CD4-positive, CD25-positive, alpha-beta regulatory T cell (primary cell): ENCODE results near the gene AFAP1L1. TPM values are rescaled to one million over a fixed set of nuclear protein-coding genes. Genes with fewer than 3 reads are reported as not detected.

Experiments
- ATAC-seq, 2 donors: fragments of 150-1000 bp; cut with Tn5 transposase; one replicate each; pipeline ENCODE4 v1.10.0; 2021; ENCODE audit warnings: low read depth in 2 of 2, moderate number of reproducible peaks in 2 of 2, moderate library complexity in 1 of 2
- DNase-seq, 3 donors: peaks; one replicate each; pipeline versions ENCODE4 v3.0.0 to v3.0.0-alpha.2; 2012 to 2022; ENCODE audit warnings: mixed read lengths in 1 of 3
- H3K27ac ChIP-seq: one replicate; pipeline ENCODE4 v1.7.0; 2013; ENCODE audit warnings: mild to moderate bottlenecking, low read length; ENCODE audit not compliant: insufficient read depth, poor library complexity, severe bottlenecking
- H3K27me3 ChIP-seq: one replicate; pipeline ENCODE4 v1.7.0; 2013; ENCODE audit warnings: low read length; ENCODE audit not compliant: control insufficient read depth, insufficient read depth
- H3K36me3 ChIP-seq: one replicate; pipeline ENCODE4 v1.7.0; 2013; ENCODE audit warnings: mild to moderate bottlenecking, low read length, moderate library complexity; ENCODE audit not compliant: control insufficient read depth, insufficient read depth
- H3K4me1 ChIP-seq: 2 replicates; pipeline ENCODE4 v1.7.0; 2013; ENCODE audit warnings: mild to moderate bottlenecking, low read length; ENCODE audit not compliant: insufficient read depth, control insufficient read depth, poor library complexity, severe bottlenecking
- H3K4me3 ChIP-seq: one replicate; pipeline ENCODE4 v1.7.0; 2013; ENCODE audit warnings: low read depth, mild to moderate bottlenecking, low read length, moderate library complexity
- H3K9me3 ChIP-seq, 2 experiments: 1 replicate in 1 of 2; 2 replicates in 1 of 2; pipeline ENCODE4 v1.7.0; 2013; ENCODE audit warnings: low read length in 2 of 2, mild to moderate bottlenecking in 1 of 2, moderate library complexity in 1 of 2; ENCODE audit not compliant: control insufficient read depth in 2 of 2
- H3K27ac Mint-ChIP-seq, 3 donors: one replicate each; pipeline ENCODE4 v1.8.0; 2020 to 2022; ENCODE audit warnings: mild to moderate bottlenecking in 3 of 3, mixed read lengths in 3 of 3, moderate library complexity in 2 of 3
- H3K27me3 Mint-ChIP-seq: one replicate; pipeline ENCODE4 v1.8.0; 2022; ENCODE audit warnings: mild to moderate bottlenecking, mixed read lengths
- H3K36me3 Mint-ChIP-seq: one replicate; pipeline ENCODE4 v1.8.0; 2020; ENCODE audit warnings: mixed read lengths
- H3K4me1 Mint-ChIP-seq, 4 donors: one replicate each; pipeline ENCODE4 v1.8.0; 2020 to 2022; ENCODE audit warnings: mixed read lengths in 4 of 4, mild to moderate bottlenecking in 1 of 4
- H3K4me3 Mint-ChIP-seq, 4 donors: one replicate each; pipeline ENCODE4 v1.8.0; 2020 to 2022; ENCODE audit warnings: mild to moderate bottlenecking in 4 of 4, mixed read lengths in 4 of 4, moderate library complexity in 3 of 4
- H3K9me3 Mint-ChIP-seq, 7 donors: one replicate each; pipeline ENCODE4 v1.8.0; 2020 to 2022; ENCODE audit warnings: mixed read lengths in 7 of 7, mild to moderate bottlenecking in 3 of 7, moderate library complexity in 2 of 7
- polyA plus RNA-seq, 4 donors: library from polyadenylated mRNA; unstranded; fragments of 300-500 nt; fragmentation: Illumina TruSeq; gene quantifications; one replicate each; pipeline ENCODE4 v1.2.3, GENCODE V29; 2021
- total RNA-seq: library from RNA; stranded (reverse); gene quantifications from one replicate; pipeline ENCODE4 v1.2.3, GENCODE V29; 2022

AFAP1L1 gene
- total and polyA plus RNA-seq, 5 donors from 2014 or later = 0.14 TPM; not detected in 4

- Histone ChIP-seq H3K36me3 (no peaks in the 10 kb centered on the region), H3K4me3 (no peak overlapping the region), H3K9me3 (no peaks in the 10 kb centered on the region), H3K27me3 (peaks cover 16% of the 10 kb centered on the region), H3K4me1 (peaks cover 24% of the 10 kb centered on the region), H3K27ac (no peak overlapping the region)
- H3K36me3 Mint-ChIP-seq = no peaks in the 10 kb centered on the region
- peaks cover 9% of the 10 kb centered on the region for H3K27me3 Mint-ChIP-seq
- DNase-seq (no peak), ATAC-seq (no peak)
- H3K4me3 Mint-ChIP-seq = no peak overlapping the region
- H3K9me3 Mint-ChIP-seq = peaks cover 0 to 2% (median 0%) of the 10 kb centered on the region in 7 donors
- no peak overlapping the region for H3K27ac Mint-ChIP-seq
- H3K4me1 Mint-ChIP-seq = peaks cover 6 to 24% (median 15%) of the 10 kb centered on the region in 4 donors
Measured at GRCh38 chr5:149235841-149236240, 35.8 kb upstream of the AFAP1L1 start.

- no peaks in the 10 kb centered on the region for H3K9me3 ChIP-seq
- no peak overlapping the region for H3K4me3 ChIP-seq
- H3K36me3 ChIP-seq = no peaks in the 10 kb centered on the region
- peaks cover 29% of the 10 kb centered on the region for H3K4me1 ChIP-seq
- H3K4me1 Mint-ChIP-seq = peaks cover 8 to 36% (median 19%) of the 10 kb centered on the region in 4 donors
- peak overlapping the region in 1 of 3 donors; percentile 92 for H3K27ac Mint-ChIP-seq
- no peak overlapping the region for H3K27ac ChIP-seq
- no peak overlapping the region for H3K4me3 Mint-ChIP-seq
- H3K27me3 ChIP-seq = peaks cover 16% of the 10 kb centered on the region
- H3K27me3 Mint-ChIP-seq = peaks cover 9% of the 10 kb centered on the region
- ATAC-seq (no peak), DNase-seq (no peak)
- H3K9me3 Mint-ChIP-seq = peaks cover 0 to 4% (median 0%) of the 10 kb centered on the region in 7 donors
- H3K36me3 Mint-ChIP-seq = no peaks in the 10 kb centered on the region
Measured at GRCh38 chr5:149237662-149238061, 34.0 kb upstream of the AFAP1L1 start.

- H3K9me3 ChIP-seq = no peaks in the 10 kb centered on the region
- H3K27me3 Mint-ChIP-seq = peaks cover 9% of the 10 kb centered on the region
- peaks cover 32% of the 10 kb centered on the region for H3K4me1 ChIP-seq
- H3K36me3 Mint-ChIP-seq = no peaks in the 10 kb centered on the region
- H3K4me3 ChIP-seq = no peak overlapping the region
- H3K27ac ChIP-seq = no peak overlapping the region
- peaks cover 9% of the 10 kb centered on the region for H3K27me3 ChIP-seq
- H3K4me1 Mint-ChIP-seq = peaks cover 5 to 41% (median 17%) of the 10 kb centered on the region in 4 donors
- DNase-seq = no peak
- peak overlapping the region in 1 of 4 donors; percentile 34 for H3K4me3 Mint-ChIP-seq
- peak overlapping the region; percentile 84 to 92 (median 87) for H3K27ac Mint-ChIP-seq
- ATAC-seq = no peak
- H3K9me3 Mint-ChIP-seq = peaks cover 0 to 2% (median 0%) of the 10 kb centered on the region in 7 donors
- H3K36me3 ChIP-seq = no peaks in the 10 kb centered on the region
Measured at GRCh38 chr5:149238540-149238939, 33.1 kb upstream of the AFAP1L1 start.

GRCh38 chr5:149239917-149240316 is 31.7 kb upstream of the AFAP1L1 start:
- Histone ChIP-seq H3K9me3 (no peaks in the 10 kb centered on the region), H3K27ac (peak overlapping the region; percentile 78), H3K27me3 (peaks cover 6% of the 10 kb centered on the region), H3K4me3 (peak overlapping the region; percentile 44), H3K36me3 (no peaks in the 10 kb centered on the region), H3K4me1 (peaks cover 32% of the 10 kb centered on the region)
- peaks cover 0 to 2% (median 0%) of the 10 kb centered on the region in 7 donors for H3K9me3 Mint-ChIP-seq
- peak in 1 of 2 donors; percentile 6 for ATAC-seq
- peak overlapping the region; percentile 87 to 99 (median 92) for H3K27ac Mint-ChIP-seq
- H3K4me3 Mint-ChIP-seq = peak overlapping the region in 2 of 4 donors; percentile 54 to 80
- H3K36me3 Mint-ChIP-seq = no peaks in the 10 kb centered on the region
- H3K27me3 Mint-ChIP-seq = peaks cover 4% of the 10 kb centered on the region
- DNase-seq = no peak
- H3K4me1 Mint-ChIP-seq = peaks cover 0 to 41% (median 15%) of the 10 kb centered on the region in 4 donors

- DNase-seq = peak; percentile 54 to 98 (median 86)
- peak; percentile 96 to 99 for ATAC-seq
- H3K4me3 Mint-ChIP-seq = peak overlapping the region; percentile 0 to 80 (median 61)
- Histone ChIP-seq H3K27me3 (peaks cover 3% of the 10 kb centered on the region), H3K36me3 (no peaks in the 10 kb centered on the region), H3K4me3 (peak overlapping the region; percentile 44), H3K9me3 (no peaks in the 10 kb centered on the region), H3K27ac (peak overlapping the region; percentile 78), H3K4me1 (peaks cover 32% of the 10 kb centered on the region)
- peak overlapping the region; percentile 87 to 99 (median 92) for H3K27ac Mint-ChIP-seq
- no peaks in the 10 kb centered on the region for H3K36me3 Mint-ChIP-seq
- H3K27me3 Mint-ChIP-seq = peaks cover 8% of the 10 kb centered on the region
- H3K9me3 Mint-ChIP-seq = peaks cover 0 to 2% (median 0%) of the 10 kb centered on the region in 7 donors
- H3K4me1 Mint-ChIP-seq = peaks cover 0 to 41% (median 15%) of the 10 kb centered on the region in 4 donors
Measured at GRCh38 chr5:149240354-149240998, 31.2 kb upstream of the AFAP1L1 start.

GRCh38 chr5:149242339-149242738 is 29.3 kb upstream of the AFAP1L1 start:
- H3K4me3 ChIP-seq = no peak overlapping the region
- no peak overlapping the region for H3K4me3 Mint-ChIP-seq
- no peak overlapping the region for H3K27ac ChIP-seq
- no peaks in the 10 kb centered on the region for H3K27me3 ChIP-seq
- peaks cover 0 to 41% (median 15%) of the 10 kb centered on the region in 4 donors for H3K4me1 Mint-ChIP-seq
- peaks cover 0 to 2% (median 0%) of the 10 kb centered on the region in 7 donors for H3K9me3 Mint-ChIP-seq
- ATAC-seq = no peak
- H3K36me3 ChIP-seq = no peaks in the 10 kb centered on the region
- peak overlapping the region in 2 of 3 donors; percentile 0 to 42 for H3K27ac Mint-ChIP-seq
- H3K9me3 ChIP-seq = no peaks in the 10 kb centered on the region
- no peaks in the 10 kb centered on the region for H3K36me3 Mint-ChIP-seq
- H3K27me3 Mint-ChIP-seq = peaks cover 7% of the 10 kb centered on the region
- H3K4me1 ChIP-seq = peaks cover 32% of the 10 kb centered on the region
- DNase-seq = no peak

- H3K4me3 ChIP-seq = no peak overlapping the region
- H3K9me3 Mint-ChIP-seq = peaks cover 0 to 1% (median 0%) of the 10 kb centered on the region in 7 donors
- H3K27ac Mint-ChIP-seq = no peak overlapping the region
Measured at GRCh38 chr5:149246906-149247305, 24.8 kb upstream of the AFAP1L1 start.

More at GRCh38 chr5:149246906-149247305, 24.8 kb upstream of the AFAP1L1 start:
- Histone ChIP-seq H3K4me1 (peaks cover 4% of the 10 kb centered on the region), H3K27me3 (no peaks in the 10 kb centered on the region), H3K36me3 (no peaks in the 10 kb centered on the region), H3K27ac (no peak overlapping the region), H3K9me3 (no peaks in the 10 kb centered on the region)
- Mint-ChIP-seq H3K27me3 (peaks cover 7% of the 10 kb centered on the region), H3K4me1 (peaks cover 0 to 10% (median 2%) of the 10 kb centered on the region in 4 donors), H3K36me3 (no peaks in the 10 kb centered on the region), H3K4me3 (no peak overlapping the region)
- DNase-seq (no peak), ATAC-seq (no peak)
